SK-N-MC (cell line): Measurements from ENCODE around the gene PEAK3.

Source experiments
- DNase-seq: peaks from one replicate; pipeline ENCODE4 v3.0.0-alpha.2; 2011; ENCODE audit warnings: low read depth, low spot score
- H3K27ac ChIP-seq: fragments of 200-600 bp; sonication (generic); 2 replicates; pipeline ENCODE4 v1.5.1; 2016; ENCODE audit warnings: mixed run types
- H3K36me3 ChIP-seq: fragments of 200-600 bp; sonication (generic); 2 replicates; pipeline ENCODE4 v1.6.1; 2017; ENCODE audit warnings: antibody characterized with exemption, low read length, mixed read lengths; ENCODE audit not compliant: insufficient read depth
- H3K4me3 ChIP-seq: fragments of 200-600 bp; sonication (generic); 2 replicates; pipeline ENCODE4 v1.5.1; 2016
- H3K9ac ChIP-seq: fragments of 200-600 bp; sonication (generic); 2 replicates; pipeline ENCODE4 v1.8.0; 2017; ENCODE audit warnings: mixed run types, mixed read lengths; ENCODE audit not compliant: insufficient read length
- H3K9me3 ChIP-seq: fragments of 200-600 bp; sonication (generic); 2 replicates; pipeline ENCODE4 v1.6.1; 2017; ENCODE audit warnings: low read depth, mild to moderate bottlenecking, antibody characterized with exemption, low read length, moderate library complexity, mixed read lengths
- EZH2 ChIP-seq: fragments of 200-600 bp; sonication (generic); IDR thresholded peaks from one replicate; pipeline ENCODE4 v1.6.1; 2017; ENCODE audit warnings: antibody characterized with exemption
- FOXP2 ChIP-seq: optimal IDR thresholded peaks from 2 replicates; pipeline ENCODE3; 2011; ENCODE audit warnings: mild to moderate bottlenecking, moderate library complexity; ENCODE audit not compliant: insufficient read depth; ENCODE audit errors: extremely low read length, control extremely low read depth
- POLR2AphosphoS5 ChIP-seq: IDR thresholded peaks from 2 replicates; pipeline ENCODE4 v1.6.1; 2012; ENCODE audit warnings: mild to moderate bottlenecking, low read depth, low read length, borderline replicate concordance

The PEAK3 gene

DNA sequence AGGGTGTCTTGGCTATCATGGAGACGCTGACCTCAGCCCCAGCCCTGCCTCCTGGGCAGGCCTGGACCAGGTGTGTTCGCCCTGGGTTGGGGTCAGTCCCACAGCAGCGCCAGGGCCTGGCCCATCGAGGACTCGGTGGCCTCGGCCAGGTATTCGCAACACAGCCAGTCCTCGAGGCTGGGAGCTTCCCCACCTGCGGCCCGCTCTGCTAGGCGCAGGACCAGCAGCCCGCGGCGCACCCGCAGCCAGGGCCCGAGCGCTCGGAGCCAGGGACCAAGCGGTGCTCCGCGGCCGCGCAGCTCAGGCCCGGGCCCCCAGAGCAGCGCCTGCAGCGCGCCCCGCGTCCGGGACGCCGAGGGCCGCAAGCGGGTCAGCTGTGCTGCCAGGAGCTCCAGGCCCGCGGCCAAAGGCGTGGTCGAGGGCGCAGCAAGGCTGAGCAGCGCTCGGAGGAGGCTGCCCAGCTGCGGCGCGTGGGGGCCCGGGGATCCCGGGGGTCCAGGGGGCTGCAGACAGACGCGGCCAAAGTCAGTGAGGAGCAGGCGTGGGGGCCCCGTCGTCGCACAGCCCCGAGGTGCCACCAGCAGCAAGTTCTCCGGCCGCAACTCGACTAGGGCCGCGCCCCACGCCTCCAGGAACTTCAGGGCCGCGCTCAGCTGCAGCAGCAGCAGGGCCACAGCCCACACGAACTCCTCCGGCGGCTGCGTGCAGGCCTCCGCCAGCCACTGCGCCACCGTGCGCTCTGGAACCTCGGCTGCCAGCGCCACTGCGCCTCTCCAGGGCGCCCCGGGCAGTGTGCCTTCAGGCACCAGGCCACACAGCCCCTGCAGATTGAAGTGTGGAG is 6.2 kb downstream of the PEAK3 start:
- no peak overlapping the region for H3K27ac ChIP-seq
- H3K36me3 ChIP-seq, result peaks cover 36% of the 10 kb centered on the region
- no peaks in the 10 kb centered on the region for H3K9me3 ChIP-seq
- no peak overlapping the region for H3K9ac ChIP-seq
- TF ChIP-seq POLR2AphosphoS5, result no peak
- TF ChIP-seq FOXP2, result no peak
- no peak for DNase-seq
- no peak overlapping the region for H3K4me3 ChIP-seq

DNA sequence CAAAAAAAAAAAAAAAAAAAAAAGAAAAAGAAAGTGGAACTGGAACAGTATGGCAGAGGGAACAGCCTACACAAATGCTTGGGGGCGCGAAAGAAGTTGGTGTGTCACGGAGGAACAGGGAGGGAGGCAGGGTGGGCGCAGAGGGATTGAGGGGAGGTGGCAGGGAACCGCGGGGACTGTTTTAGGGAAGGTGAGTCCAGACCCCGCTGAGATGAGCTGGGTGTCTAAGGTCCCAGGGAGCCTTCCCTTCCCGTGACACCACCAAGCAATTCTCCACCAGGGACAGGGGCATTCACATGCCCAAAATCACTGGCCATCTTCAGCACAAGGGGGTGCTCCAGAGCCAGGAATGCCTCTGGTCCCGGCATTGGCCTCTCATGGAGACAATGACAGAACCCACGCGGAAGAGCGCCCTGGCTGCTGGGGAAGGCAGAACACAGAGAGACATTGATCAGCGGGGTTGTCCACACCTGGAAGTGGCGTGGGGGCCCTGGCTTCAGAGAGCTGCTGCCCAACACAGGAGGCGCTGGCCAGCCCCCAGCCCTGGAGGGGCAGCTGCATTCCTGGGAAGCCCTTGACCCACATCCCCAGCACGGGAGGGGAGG is 6.9 kb downstream of the PEAK3 start:
- H3K9ac ChIP-seq, result no peak overlapping the region
- H3K9me3 ChIP-seq, result no peaks in the 10 kb centered on the region
- peaks cover 36% of the 10 kb centered on the region for H3K36me3 ChIP-seq
- TF ChIP-seq FOXP2, result no peak
- TF ChIP-seq EZH2, result no peak
- TF ChIP-seq POLR2AphosphoS5, result no peak
- H3K27ac ChIP-seq, result no peak overlapping the region
- H3K4me3 ChIP-seq, result no peak overlapping the region
- DNase-seq, result no peak

DNA sequence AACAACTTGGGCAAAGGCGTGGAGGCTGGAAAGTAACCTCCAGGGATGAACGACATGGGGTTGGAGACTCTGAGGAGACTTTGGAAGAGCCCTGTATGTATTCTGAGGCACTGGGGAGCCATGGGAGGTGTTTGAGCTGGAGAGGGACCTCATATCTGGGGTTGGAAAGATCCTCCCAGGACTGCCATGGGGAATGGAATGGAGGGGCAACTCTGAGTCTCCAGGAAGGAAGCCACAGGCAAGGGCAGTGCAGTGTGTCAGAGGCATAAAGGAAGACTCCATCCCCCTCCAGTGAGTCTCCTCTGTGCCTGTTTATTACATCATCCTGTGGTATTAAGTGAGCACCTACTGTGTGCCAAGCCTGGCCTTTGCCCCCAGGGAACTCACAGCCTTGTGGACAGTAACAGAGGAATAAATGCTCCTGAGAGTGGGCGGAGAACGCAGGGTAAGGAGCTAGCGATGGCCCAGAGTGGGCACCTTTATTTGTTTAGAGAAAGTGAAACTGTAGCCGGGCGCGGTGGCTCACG is 7.7 kb downstream of the PEAK3 start:
- H3K27ac ChIP-seq, result peak overlapping the region; percentile 56; the same call in 1 of the 2 replicates
- H3K4me3 ChIP-seq, result no peak overlapping the region
- no peak for DNase-seq
- no peaks in the 10 kb centered on the region for H3K9me3 ChIP-seq
- peaks cover 36% of the 10 kb centered on the region for H3K36me3 ChIP-seq
- no peak overlapping the region for H3K9ac ChIP-seq
- TF ChIP-seq EZH2, result no peak
- no peak for TF ChIP-seq FOXP2
- no peak for TF ChIP-seq POLR2AphosphoS5

DNA sequence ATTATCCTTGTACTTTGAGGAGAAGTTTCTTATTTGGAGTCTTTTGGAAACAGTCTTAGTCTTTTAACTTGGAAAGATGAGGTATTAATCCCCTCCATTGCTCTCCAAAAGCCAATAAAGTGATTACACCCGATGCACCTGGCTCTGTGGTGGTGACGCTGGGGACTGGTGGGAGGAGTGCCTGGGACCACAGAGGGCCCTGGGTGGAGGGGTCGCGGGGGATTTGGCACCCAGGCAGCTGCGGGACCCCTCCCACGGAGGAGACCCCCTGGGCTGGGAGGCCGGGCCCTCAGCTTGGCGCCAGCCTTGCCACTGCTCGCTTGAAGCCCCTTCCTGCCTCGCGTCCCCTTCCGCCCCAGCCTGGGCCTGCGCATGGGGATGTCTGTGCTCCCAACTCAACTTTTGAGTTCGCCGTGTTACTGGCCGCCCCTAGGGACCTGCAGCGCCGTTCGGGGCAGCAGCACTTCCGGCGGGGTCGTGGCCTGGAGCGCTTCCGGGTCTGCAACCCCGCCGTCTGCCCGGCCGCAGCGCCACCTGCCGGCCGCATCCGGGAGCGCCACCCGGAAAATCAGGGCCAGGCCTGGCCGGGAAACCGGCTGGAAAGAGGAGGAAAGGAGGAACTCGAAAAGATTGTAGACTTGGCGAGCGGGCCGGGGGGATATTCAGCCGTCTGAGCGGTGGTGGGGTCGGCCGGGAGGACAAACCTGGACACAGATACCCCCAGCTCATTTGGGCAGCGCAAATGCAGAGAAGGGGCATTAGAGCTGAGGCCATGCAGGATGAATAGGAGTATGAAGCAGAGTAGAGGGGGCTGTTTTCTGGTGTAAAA is 8.4 kb downstream of the PEAK3 start:
- Histone ChIP-seq H3K9ac (no peak overlapping the region), H3K36me3 (peaks cover 36% of the 10 kb centered on the region), H3K9me3 (no peaks in the 10 kb centered on the region), H3K4me3 (no peak overlapping the region), H3K27ac (no peak overlapping the region)
- peak; percentile 64; the same call in 1 of the 2 replicates for TF ChIP-seq POLR2AphosphoS5
- TF ChIP-seq EZH2, result no peak
- DNase-seq, result no peak

DNA sequence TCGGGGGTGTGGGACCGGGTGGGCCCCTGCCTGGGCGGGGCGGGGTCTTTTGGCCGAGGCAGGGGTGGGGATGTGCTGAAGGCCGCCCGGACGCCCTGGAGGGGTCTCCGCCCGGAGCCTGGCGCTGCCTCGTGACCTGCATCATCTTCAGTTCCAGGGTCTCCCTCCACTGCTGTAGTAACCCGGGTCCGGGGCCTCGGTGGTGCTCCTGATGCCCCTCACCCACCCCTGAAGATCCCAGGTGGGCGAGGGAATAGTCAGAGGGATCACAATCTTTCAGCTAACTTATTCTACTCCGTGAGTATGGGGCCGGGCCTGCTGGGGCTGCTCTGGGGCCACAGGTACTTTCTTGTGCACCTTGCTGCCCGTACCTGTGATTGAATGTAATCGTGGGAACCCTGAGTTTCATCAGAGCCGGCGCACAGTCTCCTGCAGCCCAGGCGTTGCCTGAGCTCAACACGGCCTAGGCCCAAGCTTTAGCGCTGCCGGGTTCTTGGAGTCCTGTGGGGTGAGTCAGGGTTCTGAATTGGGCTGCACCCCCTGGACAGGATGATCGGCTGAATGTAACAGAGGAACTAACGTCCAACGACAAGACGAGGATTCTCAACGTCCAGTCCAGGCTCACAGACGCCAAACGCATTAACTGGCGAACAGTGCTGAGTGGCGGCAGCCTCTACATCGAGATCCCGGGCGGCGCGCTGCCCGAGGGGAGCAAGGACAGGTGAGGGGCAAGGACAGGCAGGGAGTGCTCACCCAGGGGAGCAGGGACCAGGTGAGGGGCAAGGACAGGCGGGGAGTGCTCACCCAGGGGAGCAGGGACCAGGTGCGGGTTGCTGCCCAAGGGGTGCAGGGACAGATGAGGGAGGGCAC is 10.5 kb downstream of the PEAK3 start:
- peak overlapping the region; percentile 81; the same call in 1 of the 2 replicates for H3K27ac ChIP-seq
- no peak for DNase-seq
- no peaks in the 10 kb centered on the region for H3K9me3 ChIP-seq
- H3K9ac ChIP-seq, result peak overlapping the region; percentile 93
- peak overlapping the region; percentile 96 for H3K4me3 ChIP-seq
- TF ChIP-seq POLR2AphosphoS5 (no peak), FOXP2 (no peak), EZH2 (no peak)
- H3K36me3 ChIP-seq, result peaks cover 36% of the 10 kb centered on the region

DNA sequence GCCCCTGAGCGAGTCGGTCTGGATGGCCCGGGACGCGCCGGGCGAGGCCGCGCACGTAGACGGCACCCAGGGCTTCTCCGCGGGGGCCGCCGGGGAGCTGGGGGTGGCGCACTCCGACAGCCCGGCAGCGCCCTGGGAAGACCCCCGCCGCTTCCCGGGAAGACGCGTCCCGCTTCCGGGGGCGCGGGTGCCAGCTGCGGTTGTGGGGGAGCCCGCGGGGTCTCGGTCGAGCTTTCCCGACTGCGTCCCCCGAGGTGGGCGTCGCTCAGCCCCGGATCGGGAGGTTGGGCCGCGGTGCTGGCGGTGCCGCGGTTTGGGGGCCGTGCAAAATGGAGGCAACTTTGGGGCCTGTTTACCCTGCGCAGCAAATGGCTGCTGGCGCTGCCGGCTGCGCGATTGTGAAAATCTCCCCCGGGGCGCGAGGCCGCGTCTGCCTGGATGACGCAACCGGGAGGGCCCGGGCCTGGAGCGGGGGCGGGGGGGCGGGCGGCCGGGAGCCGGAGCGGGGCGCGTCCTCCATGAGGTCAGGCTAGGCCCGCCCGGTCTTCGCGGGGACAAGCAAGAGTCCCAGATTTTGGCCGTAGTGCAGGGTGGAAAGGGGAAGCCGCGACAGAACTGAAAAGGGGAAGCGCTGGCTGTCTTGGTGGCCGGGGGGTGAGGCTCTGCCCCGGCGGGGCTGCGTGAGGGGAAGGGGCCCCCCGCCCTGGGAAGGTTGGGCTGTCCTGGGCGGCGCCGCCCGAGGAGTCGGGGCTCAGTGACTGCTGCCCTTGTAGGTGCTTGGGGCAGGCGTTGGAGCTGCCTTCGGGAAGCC is 11.3 kb downstream of the PEAK3 start:
- Histone ChIP-seq H3K9ac (peak overlapping the region; percentile 93), H3K4me3 (peak overlapping the region; percentile 96), H3K9me3 (no peaks in the 10 kb centered on the region), H3K27ac (peak overlapping the region; percentile 81), H3K36me3 (peaks cover 36% of the 10 kb centered on the region)
- TF ChIP-seq FOXP2 (no peak), POLR2AphosphoS5 (no peak; the same call in 1 of the 2 replicates), EZH2 (no peak)
- no peak for DNase-seq

DNA sequence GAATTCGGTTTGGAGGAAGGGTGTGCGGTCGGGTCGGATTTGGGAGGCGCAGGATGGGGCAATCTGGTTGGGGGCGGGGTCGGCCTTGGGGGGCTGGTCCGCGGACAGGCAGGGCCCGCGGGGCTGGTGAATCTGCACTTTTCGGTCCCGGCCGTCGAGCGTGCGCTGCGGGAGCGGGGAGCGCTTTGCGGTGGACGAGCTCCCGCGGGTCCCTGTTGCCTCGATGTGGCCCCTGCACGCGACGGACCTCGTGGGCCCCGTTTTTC is 11.9 kb downstream of the PEAK3 start:
- H3K9me3 ChIP-seq, result no peaks in the 10 kb centered on the region
- peak overlapping the region; percentile 80 for H3K27ac ChIP-seq
- H3K9ac ChIP-seq, result peak overlapping the region; percentile 93
- DNase-seq, result no peak
- TF ChIP-seq POLR2AphosphoS5 (no peak), FOXP2 (no peak), EZH2 (no peak)
- peaks cover 36% of the 10 kb centered on the region for H3K36me3 ChIP-seq
- H3K4me3 ChIP-seq, result peak overlapping the region; percentile 96
